Measurements from ENCODE around the gene TRIM67. TPM values are rescaled to one million over a fixed set of nuclear protein-coding genes. Genes with fewer than 3 reads are reported as not detected.

Gene TRIM67
- total and polyA plus RNA-seq, 2 of the 4 experiments (the other 2 are of a cell fraction): not detected

- Histone ChIP-seq H2BK5ac (ENCODE audit: low read depth, low read length, poor library complexity, severe bottlenecking) (no peak overlapping the region), H3K14ac (replicated peaks; ENCODE audit: low read depth, low read length) (no peak overlapping the region), H2BK20ac (ENCODE audit: low read depth, low read length) (no peak overlapping the region), H3K56ac (ENCODE audit: extremely low read depth, insufficient read depth, low read length) (no peak overlapping the region), H3K9ac (ENCODE audit: low read depth, low read length) (no peak overlapping the region), H3K4me2 (ENCODE audit: low read depth, low read length) (no peak overlapping the region), H3K18ac (ENCODE audit: low read depth, low read length) (no peak overlapping the region), H3K4me3 (ENCODE audit: insufficient read depth, low read depth, low read length) (no peak overlapping the region), H3K4ac (ENCODE audit: low read depth, low read length) (no peak overlapping the region), H4K5ac (ENCODE audit: low read depth, low read length) (no peak overlapping the region), H3K23ac (ENCODE audit: low read depth, low read length) (no peak overlapping the region), H2BK120ac (ENCODE audit: low read depth, low read length) (no peak overlapping the region), H4K91ac (ENCODE audit: insufficient read depth, low read depth, low read length) (no peak overlapping the region), H3K79me1 (ENCODE audit: low read depth in 1 of 2, low read length in 2 of 2) (no peaks in the 10 kb centered on the region), H3K27ac (ENCODE audit: insufficient read depth, low read length) (no peak overlapping the region), H3K9me3 (ENCODE audit: control insufficient read depth, insufficient read depth, low read length) (no peaks in the 10 kb centered on the region), H2AFZ (replicated peaks; ENCODE audit: low read length, poor library complexity) (no peak overlapping the region), H2BK15ac (ENCODE audit: low read depth, low read length) (no peak overlapping the region), H3K36me3 (ENCODE audit: control insufficient read depth, insufficient read depth, low read length) (no peaks in the 10 kb centered on the region), H3K4me1 (ENCODE audit: control insufficient read depth, insufficient read depth, low read length) (no peaks in the 10 kb centered on the region), H2AK5ac (ENCODE audit: low read depth, low read length) (no peak overlapping the region), H3K27me3 (ENCODE audit: control insufficient read depth, insufficient read depth, low read length) (peaks cover 12% of the 10 kb centered on the region; the same call in 1 of the 2 replicates), H3K9me1 (ENCODE audit: insufficient read depth, low read length) (no peaks in the 10 kb centered on the region), H4K20me1 (ENCODE audit: insufficient read depth, low read length) (no peaks in the 10 kb centered on the region), H4K8ac (ENCODE audit: low read depth in 2 of 2, low read length in 2 of 2) (no peak overlapping the region), H2AK9ac (replicated peaks; ENCODE audit: low read depth, low read length, poor library complexity) (no peak overlapping the region)
- no peak for DNase-seq
- POLR2A ChIA-PET (ENCODE audit: unreplicated experiment): no interaction called here
- no TSS peak for BruUV-seq (replicated peaks)
- TF ChIP-seq USF2 (IDR thresholded peaks at IDR 0.05; ENCODE audit: low read depth, low read length): no peak
- TF ChIP-seq MAZ (IDR thresholded peaks at IDR 0.05; ENCODE audit: borderline replicate concordance, low read depth, low read length): no peak
- no peak for TF ChIP-seq RAD21 (IDR thresholded peaks at IDR 0.05; ENCODE audit: low read length)
- no peak for TF ChIP-seq CTCF (conservative IDR thresholded peaks at IDR 0.05; ENCODE audit: low read depth, low read length)
- TF ChIP-seq SMC3 (IDR thresholded peaks at IDR 0.05; ENCODE audit: low read depth, low read length): no peak
- TF ChIP-seq CHD1 (IDR thresholded peaks at IDR 0.05; ENCODE audit: low read depth, low read length): no peak
- no peak for TF ChIP-seq FOS (IDR thresholded peaks at IDR 0.05; ENCODE audit: low read depth, low read length)
- no peak for TF ChIP-seq MXI1 (IDR thresholded peaks at IDR 0.05; ENCODE audit: borderline replicate concordance, low read depth, low read length)
- TF ChIP-seq RCOR1 (IDR thresholded peaks at IDR 0.05; ENCODE audit: insufficient replicate concordance, low read length): no peak
- no peak for TF ChIP-seq ELK1 (IDR thresholded peaks at IDR 0.05; ENCODE audit: borderline replicate concordance, low read depth, low read length)
- TF ChIP-seq NFE2L2 (IDR thresholded peaks at IDR 0.05; ENCODE audit: low read depth, low read length): no peak
- no peak for TF ChIP-seq BHLHE40 (IDR thresholded peaks at IDR 0.05; ENCODE audit: low read depth, low read length)
- intact Hi-C loops (cut with micrococcal nuclease) (no loop called here), in situ Hi-C loops (cut with MboI; ENCODE audit: low sequenced_read_pairs) (no loop called here), dilution Hi-C loops (cut with HindIII; ENCODE audit: low sequenced_read_pairs, unreplicated experiment) (no loop called here)
- ATAC-seq (ENCODE audit: low read depth): no peak
- CTCF ChIA-PET: no interaction called here
- 40% methylated on average over 1 of the region's 10 CpGs; no CpG with 5 or more reads in 1 of the 2 experiments for WGBS, 2 experiments (ENCODE audit: extremely low coverage in 2 of 2, insufficient read length in 1 of 2)
These were observed 32.0 kb downstream of the TRIM67 start for GRCh38 chr1:231193710-231194340.

Measured in IMR-90 (cell line).